Measurements from ENCODE around the gene TMEM255B. TPM values are rescaled to one million over a fixed set of nuclear protein-coding genes. Genes with fewer than 3 reads are reported as not detected.

The TMEM255B gene
- total and polyA plus RNA-seq, 2 of the 4 experiments (the other 2 are of a cell fraction): 0.36 to 0.94 TPM

GRCh38 chr13:113734826-113735125, 24.2 kb upstream of the TMEM255B start:
- no peak overlapping the region for H4K8ac ChIP-seq (ENCODE audit: low read depth in 2 of 2, low read length in 2 of 2)
- no peak overlapping the region for H3K4ac ChIP-seq (ENCODE audit: low read depth, low read length)
- no peak overlapping the region for H3K18ac ChIP-seq (ENCODE audit: low read depth, low read length)
- dilution Hi-C loops (cut with HindIII; ENCODE audit: low sequenced_read_pairs, unreplicated experiment) (no loop called here), in situ Hi-C loops (cut with MboI; ENCODE audit: low sequenced_read_pairs) (no loop called here), intact Hi-C loops (cut with micrococcal nuclease) (no loop called here)
- H4K5ac ChIP-seq (ENCODE audit: low read depth, low read length): no peak overlapping the region
- H3K23ac ChIP-seq (ENCODE audit: low read depth, low read length): no peak overlapping the region
- H3K56ac ChIP-seq (ENCODE audit: extremely low read depth, insufficient read depth, low read length): no peak overlapping the region
- H3K14ac ChIP-seq (replicated peaks; ENCODE audit: low read depth, low read length): no peak overlapping the region
- no peak overlapping the region for H2BK20ac ChIP-seq (ENCODE audit: low read depth, low read length)
- ATAC-seq (ENCODE audit: low read depth) (no peak), DNase-seq (no peak)
- H3K4me1 ChIP-seq (ENCODE audit: control insufficient read depth, insufficient read depth, low read length): no peaks in the 10 kb centered on the region
- 0 out of 2 replicates have a peak, but pooled peaks cover 4% of the 10 kb centered on the region for H4K20me1 ChIP-seq (ENCODE audit: insufficient read depth, low read length)
- WGBS, 2 experiments (ENCODE audit: extremely low coverage in 2 of 2, insufficient read length in 1 of 2): 92% methylated on average over 2 of the region's 8 CpGs; no CpG with 5 or more reads in 1 of the 2 experiments
- H3K36me3 ChIP-seq (ENCODE audit: control insufficient read depth, insufficient read depth, low read length): no peaks in the 10 kb centered on the region
- H2BK15ac ChIP-seq (ENCODE audit: low read depth, low read length): no peak overlapping the region
- peaks cover 6% of the 10 kb centered on the region; the same call in 1 of the 2 replicates for H3K9me1 ChIP-seq (ENCODE audit: insufficient read depth, low read length)
- no peak overlapping the region for H3K4me3 ChIP-seq (ENCODE audit: insufficient read depth, low read depth, low read length)
- no peak overlapping the region for H2AFZ ChIP-seq (replicated peaks; ENCODE audit: low read length, poor library complexity)
- TF ChIP-seq MXI1 (IDR thresholded peaks at IDR 0.05; ENCODE audit: borderline replicate concordance, low read depth, low read length): no peak
- TF ChIP-seq CHD1 (IDR thresholded peaks at IDR 0.05; ENCODE audit: low read depth, low read length): no peak
- no peak for TF ChIP-seq RCOR1 (IDR thresholded peaks at IDR 0.05; ENCODE audit: insufficient replicate concordance, low read length)
- TF ChIP-seq RFX5 (IDR thresholded peaks at IDR 0.05; ENCODE audit: low read depth, low read length): no peak
- no peak for TF ChIP-seq CTCF (conservative IDR thresholded peaks at IDR 0.05; ENCODE audit: low read depth, low read length)
- TF ChIP-seq BHLHE40 (IDR thresholded peaks at IDR 0.05; ENCODE audit: low read depth, low read length): no peak
- TF ChIP-seq USF2 (IDR thresholded peaks at IDR 0.05; ENCODE audit: low read depth, low read length): no peak
- no peak for TF ChIP-seq NFE2L2 (IDR thresholded peaks at IDR 0.05; ENCODE audit: low read depth, low read length)
- TF ChIP-seq POLR2A (IDR thresholded peaks at IDR 0.05; ENCODE audit: low read depth, low read length): no peak
- no peak for TF ChIP-seq MAZ (IDR thresholded peaks at IDR 0.05; ENCODE audit: borderline replicate concordance, low read depth, low read length)
- TF ChIP-seq FOS (IDR thresholded peaks at IDR 0.05; ENCODE audit: low read depth, low read length): no peak
- no peak overlapping the region for H2BK120ac ChIP-seq (ENCODE audit: low read depth, low read length)
- ChIA-PET CTCF (no interaction called here), POLR2A (ENCODE audit: unreplicated experiment) (no interaction called here)
- no peak overlapping the region for H4K91ac ChIP-seq (ENCODE audit: insufficient read depth, low read depth, low read length)
- no peak overlapping the region for H2AK5ac ChIP-seq (ENCODE audit: low read depth, low read length)
- no peak overlapping the region for H2AK9ac ChIP-seq (replicated peaks; ENCODE audit: low read depth, low read length, poor library complexity)
- H2BK5ac ChIP-seq (ENCODE audit: low read depth, low read length, poor library complexity, severe bottlenecking): no peak overlapping the region
- H3K27ac ChIP-seq (ENCODE audit: insufficient read depth, low read length): no peak overlapping the region
- no TSS peak for BruUV-seq (replicated peaks)
- no peaks in the 10 kb centered on the region for H3K9me3 ChIP-seq (ENCODE audit: control insufficient read depth, insufficient read depth, low read length)
- H3K79me1 ChIP-seq (ENCODE audit: low read depth in 1 of 2, low read length in 2 of 2): no peaks in the 10 kb centered on the region
- H3K9ac ChIP-seq (ENCODE audit: low read depth, low read length): no peak overlapping the region
- H3K4me2 ChIP-seq (ENCODE audit: low read depth, low read length): no peak overlapping the region
- peaks cover 39% of the 10 kb centered on the region for H3K27me3 ChIP-seq (ENCODE audit: control insufficient read depth, insufficient read depth, low read length)

Data from IMR-90 (cell line).